Astrocyte (in vitro differentiated cells and primary cell): Measurements from ENCODE around the gene PRKCB. TPM values are rescaled to one million over a fixed set of nuclear protein-coding genes. Genes with fewer than 3 reads are reported as not detected.
A peak's percentile ranks its signal among the peaks of the same experiment; 100 is the strongest.

Experiments
- DNase-seq: peaks from one replicate; pipeline ENCODE4 v3.0.0-alpha.2; 2010; ENCODE audit warnings: low read depth
- FAIRE-seq: peaks from 2 replicates; lab custom pipeline; 2011; peaks lifted over from hg19 to GRCh38; lab: Jason Lieb, UNC
- H2AFZ ChIP-seq: 2 replicates; pipeline ENCODE4 v1.6.0; 2012; ENCODE audit warnings: low read depth, low read length, inconsistent platforms
- H3K27ac ChIP-seq: 2 replicates; pipeline ENCODE4 v1.5.1; 2011; ENCODE audit warnings: low read depth, low read length, inconsistent platforms
- H3K27me3 ChIP-seq: 2 replicates; pipeline ENCODE4 v1.6.0; 2011; ENCODE audit warnings: low read length, inconsistent platforms; ENCODE audit not compliant: insufficient read depth
- H3K36me3 ChIP-seq: 2 replicates; pipeline ENCODE4 v1.5.1; 2011; ENCODE audit warnings: low read length, inconsistent platforms; ENCODE audit not compliant: insufficient read depth
- H3K4me1 ChIP-seq: 2 replicates; pipeline ENCODE4 v1.5.1; 2011; ENCODE audit warnings: low read length, inconsistent platforms; ENCODE audit not compliant: insufficient read depth
- H3K4me2 ChIP-seq: 2 replicates; pipeline ENCODE4 v1.6.0; 2012; ENCODE audit warnings: low read length, inconsistent platforms
- H3K4me3 ChIP-seq: 2 replicates; pipeline ENCODE4 v1.5.1; 2011; ENCODE audit warnings: low read depth, mild to moderate bottlenecking, low read length, inconsistent platforms; ENCODE audit not compliant: insufficient read depth
- H3K79me2 ChIP-seq: 2 replicates; pipeline ENCODE4 v1.6.0; 2012; ENCODE audit warnings: mild to moderate bottlenecking, low read length, inconsistent platforms; ENCODE audit not compliant: insufficient read depth
- H3K9ac ChIP-seq: 2 replicates; pipeline ENCODE4 v1.6.0; 2012; ENCODE audit warnings: mild to moderate bottlenecking, low read length, inconsistent platforms
- H3K9me3 ChIP-seq: 2 replicates; pipeline ENCODE4 v1.5.1; 2012; ENCODE audit warnings: low read depth, mild to moderate bottlenecking, low read length, inconsistent platforms; ENCODE audit not compliant: insufficient read depth
- H4K20me1 ChIP-seq: 2 replicates; pipeline ENCODE4 v1.6.0; 2012; ENCODE audit warnings: low read length, inconsistent platforms; ENCODE audit not compliant: insufficient read depth
- H3K27ac Mint-ChIP-seq: one replicate; pipeline ENCODE4 v1.8.0; 2021; ENCODE audit warnings: mild to moderate bottlenecking, mixed read lengths; ENCODE audit not compliant: unreplicated experiment
- H3K27me3 Mint-ChIP-seq: one replicate; pipeline ENCODE4 v1.8.0; 2021; ENCODE audit warnings: low read depth, mixed read lengths; ENCODE audit not compliant: unreplicated experiment
- H3K36me3 Mint-ChIP-seq: one replicate; pipeline ENCODE4 v1.8.0; 2021; ENCODE audit warnings: low read depth, mixed read lengths; ENCODE audit not compliant: unreplicated experiment
- H3K4me1 Mint-ChIP-seq: one replicate; pipeline ENCODE4 v1.8.0; 2021; ENCODE audit warnings: low read depth, mixed read lengths; ENCODE audit not compliant: unreplicated experiment
- H3K4me3 Mint-ChIP-seq: one replicate; pipeline ENCODE4 v1.8.0; 2021; ENCODE audit warnings: mild to moderate bottlenecking, moderate library complexity, mixed read lengths; ENCODE audit not compliant: unreplicated experiment
- H3K9me3 Mint-ChIP-seq: one replicate; pipeline ENCODE4 v1.8.0; 2021; ENCODE audit warnings: mild to moderate bottlenecking, mixed read lengths; ENCODE audit not compliant: unreplicated experiment
- CTCF ChIP-seq: IDR thresholded peaks from 2 replicates; pipeline ENCODE4 v1.5.1; 2011; ENCODE audit warnings: low read depth, mild to moderate bottlenecking, inconsistent platforms, low read length, moderate library complexity; ENCODE audit not compliant: insufficient read depth
- EZH2 ChIP-seq: IDR thresholded peaks from 2 replicates; pipeline ENCODE4 v1.6.1; 2012; ENCODE audit warnings: mild to moderate bottlenecking, low read length, inconsistent platforms; ENCODE audit not compliant: insufficient read depth
- total RNA-seq: library from RNA; stranded (reverse); gene quantifications from 2 replicates; pipeline ENCODE4 v1.2.1, GENCODE V29; 2021

Gene PRKCB
- total RNA-seq, 1 donor from 2014 or later: 2.5 TPM

DNA sequence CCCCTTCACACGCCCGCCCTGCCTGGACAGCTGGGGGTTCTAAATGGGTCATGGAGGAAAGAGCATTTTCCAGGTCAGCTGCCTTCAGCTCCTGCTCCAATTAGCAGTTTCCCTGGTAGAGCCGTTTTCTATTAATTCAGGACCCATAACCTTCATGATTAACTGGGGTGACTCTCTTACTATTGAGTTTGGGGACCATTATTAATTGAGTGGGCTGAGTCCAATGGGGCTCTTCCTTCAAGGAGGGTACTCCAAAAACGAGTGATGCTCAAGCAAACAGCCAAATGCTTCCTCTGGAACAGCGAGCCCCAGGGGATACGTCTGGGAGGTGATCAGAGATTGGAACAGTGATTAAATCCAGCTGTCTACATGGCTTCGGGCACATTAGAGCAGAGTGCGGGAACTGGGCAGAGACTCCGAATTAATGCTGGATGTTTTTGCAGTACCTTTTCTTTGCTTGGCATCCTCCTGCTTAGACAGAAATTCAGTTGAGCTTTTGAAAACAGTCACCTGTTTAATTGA, 352.3 kb downstream of the PRKCB start:
- H4K20me1 ChIP-seq: no peaks in the 10 kb centered on the region
- H3K36me3 Mint-ChIP-seq: no peaks in the 10 kb centered on the region
- no peak overlapping the region for H3K4me3 ChIP-seq
- no peak overlapping the region for H3K9ac ChIP-seq
- H3K27ac ChIP-seq: no peak overlapping the region
- H3K4me2 ChIP-seq: no peak overlapping the region
- H3K27me3 ChIP-seq: no peaks in the 10 kb centered on the region
- no peaks in the 10 kb centered on the region for H3K4me1 ChIP-seq
- no peaks in the 10 kb centered on the region for H3K79me2 ChIP-seq
- peaks cover 10% of the 10 kb centered on the region for H3K27me3 Mint-ChIP-seq
- no peak for TF ChIP-seq CTCF
- TF ChIP-seq EZH2: no peak
- peaks cover 10% of the 10 kb centered on the region for H3K4me1 Mint-ChIP-seq
- no peak for DNase-seq
- peaks cover 3% of the 10 kb centered on the region for H3K9me3 Mint-ChIP-seq
- FAIRE-seq: no peak
- no peak overlapping the region for H2AFZ ChIP-seq
- no peaks in the 10 kb centered on the region for H3K36me3 ChIP-seq
- H3K9me3 ChIP-seq: no peaks in the 10 kb centered on the region
- no peak overlapping the region for H3K4me3 Mint-ChIP-seq
- no peak overlapping the region for H3K27ac Mint-ChIP-seq

DNA sequence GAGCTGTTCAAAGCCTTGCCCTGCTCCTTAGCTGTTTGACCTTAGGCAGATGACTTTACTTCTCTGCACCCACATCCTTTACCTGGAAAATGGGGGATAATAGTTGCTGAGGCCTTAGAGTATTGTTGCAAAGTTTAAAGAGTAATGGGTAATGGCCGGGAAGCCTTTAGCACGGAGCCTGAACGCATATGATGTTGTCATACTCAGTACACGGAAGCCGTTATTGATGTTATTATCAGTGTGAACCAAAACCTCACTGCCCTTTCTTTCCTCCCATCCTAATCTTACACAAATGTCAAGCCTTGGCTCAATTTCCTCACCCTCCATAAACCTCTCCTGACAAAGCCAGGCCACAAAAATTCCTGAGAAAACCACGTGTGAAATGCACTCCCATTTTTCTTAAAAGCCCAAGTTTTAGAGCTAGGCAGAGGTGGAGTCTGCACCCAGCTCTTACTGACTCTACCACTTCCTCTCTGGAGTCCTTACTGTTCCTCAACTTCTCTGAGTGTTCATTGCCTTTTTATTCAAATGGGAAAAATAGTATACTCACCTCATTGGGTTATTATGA, 353.1 kb downstream of the PRKCB start:
- H3K36me3 ChIP-seq: no peaks in the 10 kb centered on the region
- H3K4me1 Mint-ChIP-seq: peaks cover 10% of the 10 kb centered on the region
- no peak overlapping the region for H3K4me2 ChIP-seq
- TF ChIP-seq EZH2 (no peak), CTCF (no peak)
- no peak overlapping the region for H3K4me3 Mint-ChIP-seq
- H3K27ac Mint-ChIP-seq: no peak overlapping the region
- peaks cover 3% of the 10 kb centered on the region for H3K9me3 Mint-ChIP-seq
- H3K4me1 ChIP-seq: no peaks in the 10 kb centered on the region
- no peak overlapping the region for H3K9ac ChIP-seq
- H3K27ac ChIP-seq: no peak overlapping the region
- peaks cover 10% of the 10 kb centered on the region for H3K27me3 Mint-ChIP-seq
- no peaks in the 10 kb centered on the region for H3K9me3 ChIP-seq
- no peaks in the 10 kb centered on the region for H3K27me3 ChIP-seq
- H3K79me2 ChIP-seq: no peaks in the 10 kb centered on the region
- no peaks in the 10 kb centered on the region for H3K36me3 Mint-ChIP-seq
- peak; percentile 0 for DNase-seq
- FAIRE-seq: no peak
- no peak overlapping the region for H3K4me3 ChIP-seq
- H2AFZ ChIP-seq: no peak overlapping the region
- no peaks in the 10 kb centered on the region for H4K20me1 ChIP-seq

DNA sequence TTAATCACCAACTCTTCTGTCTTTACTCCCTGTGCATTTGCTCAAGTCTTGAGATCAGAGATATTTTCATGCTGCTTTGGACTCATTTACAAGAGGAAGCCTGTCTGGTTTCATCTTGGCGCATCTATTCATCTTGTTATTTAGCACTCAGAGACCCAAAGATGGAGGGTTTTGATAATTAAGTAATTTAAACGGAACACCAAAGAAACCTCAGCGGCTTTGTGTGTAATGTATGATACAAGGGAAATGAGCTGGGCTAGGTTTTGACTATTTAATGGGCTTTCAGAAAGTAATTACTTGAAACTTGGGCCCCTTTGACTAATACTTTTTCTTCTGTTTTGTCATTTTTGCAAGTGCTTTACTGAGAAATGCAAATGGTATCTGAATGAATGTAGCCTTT, 354.2 kb downstream of the PRKCB start:
- H3K4me3 ChIP-seq: no peak overlapping the region
- no peak overlapping the region for H3K4me3 Mint-ChIP-seq
- H3K4me1 ChIP-seq: no peaks in the 10 kb centered on the region
- H3K36me3 ChIP-seq: no peaks in the 10 kb centered on the region
- no peak overlapping the region for H2AFZ ChIP-seq
- no peaks in the 10 kb centered on the region for H3K9me3 ChIP-seq
- peaks cover 10% of the 10 kb centered on the region for H3K27me3 Mint-ChIP-seq
- no peak overlapping the region for H3K27ac ChIP-seq
- H3K27ac Mint-ChIP-seq: no peak overlapping the region
- no peak for DNase-seq
- peaks cover 3% of the 10 kb centered on the region for H3K9me3 Mint-ChIP-seq
- H3K27me3 ChIP-seq: no peaks in the 10 kb centered on the region
- no peaks in the 10 kb centered on the region for H3K79me2 ChIP-seq
- no peaks in the 10 kb centered on the region for H3K36me3 Mint-ChIP-seq
- H4K20me1 ChIP-seq: no peaks in the 10 kb centered on the region
- TF ChIP-seq EZH2 (no peak), CTCF (no peak)
- FAIRE-seq: no peak
- H3K4me1 Mint-ChIP-seq: peaks cover 10% of the 10 kb centered on the region
- H3K4me2 ChIP-seq: no peak overlapping the region
- H3K9ac ChIP-seq: no peak overlapping the region
